ENCODE results near the gene ALLC.

The ALLC gene

DNA sequence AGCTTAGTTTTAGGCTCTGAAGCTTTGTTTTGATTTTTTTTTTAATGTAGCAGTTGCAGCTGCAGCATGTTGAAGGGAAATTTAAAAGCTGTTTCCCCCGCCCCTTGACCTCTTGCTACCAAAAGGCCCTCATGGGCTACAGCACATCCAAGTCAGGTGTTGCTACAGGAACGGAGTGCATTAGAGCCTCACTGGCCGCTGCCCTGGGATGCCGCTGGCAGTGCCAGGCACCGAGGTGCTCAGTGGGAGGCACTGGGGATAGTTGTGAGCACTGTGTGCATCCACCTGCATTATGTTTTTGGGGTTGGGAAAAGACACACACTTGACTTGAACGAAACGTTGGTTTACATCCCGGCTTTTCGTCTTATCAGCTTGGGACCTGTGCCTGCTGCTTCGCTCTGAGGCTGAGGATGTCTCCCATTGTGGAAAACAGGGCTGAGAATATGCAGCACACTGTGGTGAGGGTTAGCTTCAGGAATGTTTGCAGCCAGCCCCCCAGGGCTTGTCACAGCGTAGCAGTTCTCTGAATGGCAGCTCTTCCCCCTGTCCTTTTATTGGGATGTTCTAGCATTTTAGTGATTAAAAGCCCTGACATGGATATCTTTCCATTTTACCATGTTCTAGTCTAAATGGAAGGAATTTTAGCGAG, 69.5 kb downstream of the ALLC start:
- DNase-seq, result no peak

DNA sequence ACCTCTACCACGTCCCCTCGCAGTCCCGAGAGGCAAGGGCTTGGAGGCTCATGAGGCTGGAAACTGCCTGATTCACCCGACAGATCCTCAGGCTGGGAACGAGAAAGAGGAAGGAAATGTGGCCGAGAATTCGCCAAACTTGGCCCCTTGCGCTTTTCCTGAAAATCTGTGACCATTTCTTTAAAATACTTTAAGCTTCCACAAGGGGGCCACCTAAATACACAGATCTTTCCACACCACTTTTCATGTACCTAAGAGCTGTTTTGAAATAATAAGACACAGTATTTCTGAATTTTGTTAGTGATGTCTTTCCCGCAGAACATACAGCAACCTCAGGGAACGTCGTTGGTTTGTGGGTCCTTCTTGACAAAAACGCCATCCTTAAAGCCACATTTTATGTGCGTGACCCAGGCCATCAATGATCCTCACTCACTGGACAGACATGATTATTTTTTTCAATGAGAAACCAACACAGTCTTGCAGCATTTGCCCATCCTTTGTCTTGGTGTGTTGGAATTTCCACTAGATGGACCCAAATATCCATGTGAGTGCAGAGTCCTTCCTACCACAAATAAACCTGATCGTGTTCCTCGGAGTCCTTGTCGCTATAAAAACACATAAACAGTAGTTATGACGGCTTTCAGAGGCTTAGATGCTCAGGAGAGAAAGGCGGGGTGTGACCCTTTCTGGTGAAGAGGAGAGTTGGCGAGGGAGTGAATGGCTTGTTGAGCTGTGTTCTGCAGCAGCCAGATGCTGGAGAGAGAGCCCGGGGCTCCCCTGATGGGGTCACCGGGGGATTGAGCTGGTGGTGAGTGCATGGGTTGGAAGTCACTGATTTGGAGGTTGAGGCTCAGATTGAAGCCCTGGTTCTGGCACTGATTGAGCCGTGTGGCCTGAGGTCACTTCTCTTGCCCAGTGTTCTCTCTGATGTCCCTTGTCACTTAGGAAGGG, 70.4 kb downstream of the ALLC start:
- DNase-seq, result peak; percentile 32

DNA sequence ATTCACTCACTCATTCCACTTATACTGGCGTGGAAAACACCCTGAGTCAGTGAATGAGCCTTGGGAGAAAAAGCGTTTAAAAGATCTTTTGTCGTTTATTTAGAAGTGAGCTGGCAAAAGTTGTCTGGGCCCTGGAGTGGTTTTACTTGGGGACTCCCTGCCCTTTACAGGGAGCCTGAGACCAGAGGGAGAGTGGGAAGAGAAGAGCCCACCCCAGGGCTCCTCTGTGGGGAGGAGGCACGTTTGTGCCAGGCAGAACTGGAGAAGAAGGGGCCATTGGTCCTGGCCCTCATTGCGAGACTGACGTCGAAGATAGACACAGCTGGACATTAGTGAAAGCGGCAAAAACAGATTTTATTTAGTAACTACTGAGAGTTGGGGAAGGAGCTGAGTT, 71.1 kb downstream of the ALLC start:
- no peak for DNase-seq

DNA sequence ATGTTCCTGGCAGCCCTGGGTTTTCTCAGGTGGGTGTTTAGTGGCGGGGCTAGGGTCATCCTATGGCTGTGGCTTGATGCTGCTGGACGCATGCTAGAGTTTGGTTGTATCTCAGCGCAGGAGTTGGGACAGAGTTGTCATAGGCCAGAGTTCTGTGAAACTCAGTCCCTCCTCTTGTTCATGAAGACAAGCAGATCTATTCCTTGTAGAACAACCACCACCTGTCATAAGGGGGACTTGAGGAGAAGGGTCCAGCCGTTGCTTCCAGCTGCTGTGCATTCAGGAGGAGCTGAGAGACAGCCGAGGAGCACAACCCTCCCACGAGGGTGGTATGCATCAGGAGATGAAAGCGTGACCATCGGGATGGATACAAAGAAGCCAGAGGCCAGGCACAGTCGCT, 71.8 kb downstream of the ALLC start:
- no peak for DNase-seq

DNA sequence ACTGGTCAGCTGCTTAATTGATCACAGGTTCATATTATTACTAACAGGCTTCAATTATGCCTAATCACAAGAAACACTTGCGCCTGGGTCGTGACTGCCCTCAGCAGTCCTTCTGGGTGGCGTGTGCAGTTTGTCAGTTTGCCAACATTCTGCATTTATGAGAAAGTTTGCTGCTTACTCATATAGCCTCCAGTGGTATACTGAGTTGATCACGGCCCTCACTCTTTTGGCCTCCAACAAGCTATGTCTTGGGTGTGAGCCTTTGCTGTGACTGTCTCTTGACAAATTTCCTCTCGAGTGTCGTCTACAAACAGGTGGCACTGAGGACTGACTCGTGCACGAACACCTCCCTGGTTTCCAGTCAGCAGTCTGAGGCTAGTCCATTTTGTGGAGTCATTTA, 72.6 kb downstream of the ALLC start:
- DNase-seq, result no peak

DNA sequence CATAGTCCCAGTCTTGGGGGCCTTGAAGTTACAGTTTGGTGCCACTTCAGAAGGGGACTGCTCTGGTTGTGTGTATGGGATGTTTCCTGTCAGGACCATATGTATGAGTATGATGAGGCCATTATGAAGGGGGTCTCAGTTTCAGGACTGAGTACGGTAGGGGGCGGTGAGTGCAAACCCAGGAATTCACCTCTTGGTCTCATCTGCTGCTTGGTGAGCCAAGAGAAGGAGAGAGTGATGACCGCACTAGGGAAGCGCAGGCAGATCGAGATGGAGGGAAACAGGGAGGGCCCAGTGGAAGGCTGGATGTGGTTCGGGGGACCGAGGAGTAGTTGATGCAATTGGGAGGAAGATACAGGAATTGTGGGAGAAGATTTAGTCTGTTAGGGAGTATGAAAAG, 73.8 kb downstream of the ALLC start:
- DNase-seq, result no peak

DNA sequence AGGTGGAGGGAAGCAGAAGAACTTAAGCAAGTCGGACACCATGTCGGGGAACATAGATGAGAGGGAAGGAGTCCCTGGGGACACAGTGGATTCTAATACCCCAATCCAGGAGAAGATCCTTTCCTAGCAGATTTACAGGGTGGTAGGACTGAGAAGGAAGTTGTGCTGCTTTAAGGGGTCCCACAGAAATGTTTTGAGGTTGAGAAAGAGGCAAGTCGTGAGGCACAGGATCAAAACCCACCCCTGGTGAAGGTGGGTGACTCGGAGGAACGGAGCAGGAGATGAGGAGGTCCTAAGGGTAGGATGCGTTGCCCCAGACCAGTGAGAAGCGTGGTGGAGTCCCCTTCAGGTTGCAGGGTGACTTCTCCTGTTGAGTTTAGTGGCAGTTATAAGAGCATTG, 78.1 kb downstream of the ALLC start:
- DNase-seq, result no peak

DNA sequence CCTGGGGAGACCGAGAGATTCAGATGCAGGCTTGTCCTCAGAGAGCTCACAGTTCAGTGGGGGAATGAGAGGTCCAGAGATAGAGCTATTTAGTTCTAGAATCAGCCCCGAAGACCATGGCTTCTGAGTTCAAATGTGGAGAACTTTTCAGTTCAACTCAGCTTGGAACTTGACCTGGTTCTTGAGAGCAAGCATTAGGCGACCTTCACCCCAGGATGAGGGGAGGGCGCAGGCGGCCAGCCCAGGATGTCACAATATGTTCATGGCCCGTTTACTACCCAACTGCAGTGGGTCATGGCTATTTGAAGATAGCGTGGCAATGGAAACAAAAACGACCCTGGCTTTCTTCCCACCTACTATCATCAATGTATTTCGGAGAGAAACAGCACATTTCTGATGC, 79.1 kb downstream of the ALLC start:
- no peak for DNase-seq

DNA sequence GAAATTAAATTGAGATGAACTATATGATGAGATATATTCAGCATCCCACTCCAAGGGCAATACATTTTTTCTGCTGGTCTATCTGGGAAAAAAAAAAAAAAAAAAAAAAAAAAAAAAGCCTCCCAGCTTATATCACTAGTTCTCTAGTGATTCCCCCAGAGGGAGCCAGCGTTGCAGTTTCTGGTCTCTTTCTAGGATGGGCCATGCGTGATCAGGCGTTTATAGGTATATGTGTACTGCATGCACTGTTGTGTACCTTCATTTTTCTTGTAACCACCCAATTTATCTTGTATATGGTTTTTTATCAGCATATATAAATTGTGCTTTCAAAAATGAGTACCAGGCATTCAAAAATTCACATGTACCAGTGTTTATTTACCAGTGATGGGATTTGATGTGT, 80.5 kb downstream of the ALLC start:
- DNase-seq, result peak; percentile 3

DNA sequence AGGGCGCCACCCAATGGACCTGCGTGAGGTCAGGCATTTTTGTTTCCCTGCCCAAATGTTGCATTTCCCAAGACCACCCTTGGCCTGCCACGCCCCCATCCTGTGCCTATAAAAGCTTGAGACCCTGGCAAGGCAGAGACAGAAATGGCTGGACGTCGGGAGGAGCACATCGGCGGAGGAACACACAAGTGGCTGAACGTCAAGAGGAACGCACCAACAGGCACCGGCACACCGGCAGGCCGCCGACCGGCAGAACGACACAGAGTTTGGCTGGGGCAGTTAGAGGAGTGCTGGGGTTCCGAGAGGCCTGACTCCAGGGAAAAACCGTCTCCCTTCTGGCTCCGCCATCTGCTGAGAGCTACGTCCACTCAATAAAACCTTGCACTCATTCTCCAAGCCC, 81.3 kb downstream of the ALLC start:
- no peak for DNase-seq

DNA sequence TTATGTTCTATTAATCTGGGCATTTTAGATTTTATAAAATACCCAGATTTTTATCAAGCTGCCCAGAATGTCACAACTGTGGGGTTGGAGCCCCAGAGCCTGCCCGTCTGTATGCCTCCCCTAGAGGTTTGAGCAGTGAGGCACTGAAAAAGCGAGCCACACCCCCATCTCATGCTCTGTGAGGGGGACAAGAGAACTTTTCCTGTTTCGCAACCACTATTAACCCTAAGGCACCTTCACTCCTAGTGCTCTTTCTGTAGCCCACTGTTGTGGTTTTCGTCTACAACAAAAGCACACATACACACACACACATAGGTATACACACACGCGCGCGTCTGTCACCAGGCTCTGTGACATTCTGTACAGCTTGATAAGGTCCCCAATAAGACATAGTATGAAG, 83.4 kb downstream of the ALLC start:
- DNase-seq, result no peak

DNA sequence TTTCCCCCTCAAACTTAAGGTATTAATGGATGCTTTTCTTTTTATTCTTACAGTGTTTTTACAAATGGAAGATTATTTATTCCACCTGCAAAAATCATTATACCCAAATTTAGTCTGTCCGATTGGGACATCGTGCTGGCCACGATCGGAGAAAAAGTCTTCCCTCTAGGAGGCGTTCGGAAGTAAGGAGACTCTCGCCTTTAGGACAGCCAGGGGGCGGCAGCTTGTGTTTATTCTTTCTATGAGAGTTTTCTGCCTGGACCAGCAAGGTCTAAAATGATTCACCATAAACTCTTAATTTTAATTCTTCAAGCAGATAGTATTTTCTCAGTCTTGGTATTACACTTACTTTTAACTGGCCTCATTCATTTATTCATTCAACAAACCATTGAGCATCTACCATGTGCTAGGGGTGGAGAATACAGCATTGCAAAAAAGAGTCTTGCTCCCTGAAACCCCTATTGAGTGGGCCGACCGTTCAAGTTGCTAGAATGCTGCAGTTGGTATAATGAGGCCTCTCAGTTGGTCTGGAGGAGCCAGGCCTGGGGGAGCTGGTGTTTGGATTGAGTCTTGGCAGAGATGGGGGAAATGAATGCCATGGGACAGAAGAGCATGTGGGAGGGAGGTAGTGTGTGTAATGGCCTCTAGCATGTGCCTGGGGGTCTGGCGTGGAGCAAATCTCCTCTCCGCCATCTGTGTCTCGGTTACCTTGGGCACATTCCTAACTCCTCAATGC, 84.0 kb downstream of the ALLC start:
- no peak for DNase-seq

DNA sequence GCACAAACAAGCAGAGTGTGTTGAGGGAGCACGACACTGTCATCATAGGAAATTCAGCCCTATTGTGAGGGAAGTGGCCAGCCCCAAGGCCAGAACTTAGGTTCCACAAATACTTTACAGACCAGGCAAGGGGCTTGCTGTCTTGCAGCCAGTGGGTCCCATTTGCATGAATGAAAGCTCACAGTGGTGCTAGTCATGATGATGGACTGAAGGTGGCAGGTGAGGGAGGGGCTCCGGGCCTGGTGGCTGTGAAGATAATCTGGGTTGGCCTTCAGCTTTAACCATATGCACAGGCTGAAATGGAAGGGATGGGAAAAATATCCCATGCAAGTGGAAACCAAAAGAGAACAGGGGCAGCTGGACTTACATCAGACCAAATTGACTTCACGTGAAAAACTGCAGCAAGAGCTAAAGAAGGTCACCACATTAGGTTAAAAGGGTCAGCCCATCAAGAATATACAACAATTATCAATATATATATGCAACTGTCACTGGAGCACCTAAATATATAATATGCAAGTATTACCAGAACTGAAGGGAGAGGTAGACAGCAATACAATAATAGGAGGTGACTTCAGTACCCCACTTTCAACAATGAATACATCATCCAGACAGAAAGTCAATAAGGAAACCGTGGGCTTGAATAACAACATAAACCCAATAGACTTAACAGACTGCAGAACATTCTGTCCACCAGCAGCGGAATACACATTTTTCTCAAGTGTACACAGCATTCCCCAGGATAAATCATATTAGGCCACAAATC, 84.9 kb downstream of the ALLC start:
- DNase-seq, result no peak

DNA sequence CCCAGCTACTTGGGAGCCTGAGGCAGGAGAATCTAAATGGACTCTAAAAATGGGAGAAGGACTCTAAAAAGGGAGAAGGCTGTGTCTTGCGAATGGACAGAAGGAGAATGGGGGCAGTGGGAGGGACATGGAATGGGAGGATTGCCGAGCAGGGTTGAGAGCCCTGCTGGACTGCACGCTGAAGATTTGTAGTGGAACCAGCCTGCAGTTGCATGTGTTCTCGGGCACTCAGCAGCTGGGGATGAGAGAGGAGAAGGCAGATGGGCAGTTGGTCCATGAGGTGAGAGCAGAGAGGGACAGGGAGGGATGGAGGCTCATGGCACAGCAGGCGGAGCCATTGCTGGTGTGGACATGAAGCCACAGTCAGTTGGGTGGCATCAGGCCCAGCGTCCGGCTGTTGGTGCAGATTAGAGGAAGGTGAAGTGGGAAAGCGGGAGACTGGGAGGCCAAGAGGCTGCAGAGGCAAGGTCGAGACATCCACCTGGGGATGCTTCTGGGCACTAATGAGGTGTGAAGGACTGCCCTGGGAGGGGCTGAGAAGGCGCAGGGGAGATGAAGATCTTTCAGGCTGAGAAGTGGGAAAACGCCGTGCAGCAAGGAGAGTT, 86.1 kb downstream of the ALLC start:
- DNase-seq, result no peak

DNA sequence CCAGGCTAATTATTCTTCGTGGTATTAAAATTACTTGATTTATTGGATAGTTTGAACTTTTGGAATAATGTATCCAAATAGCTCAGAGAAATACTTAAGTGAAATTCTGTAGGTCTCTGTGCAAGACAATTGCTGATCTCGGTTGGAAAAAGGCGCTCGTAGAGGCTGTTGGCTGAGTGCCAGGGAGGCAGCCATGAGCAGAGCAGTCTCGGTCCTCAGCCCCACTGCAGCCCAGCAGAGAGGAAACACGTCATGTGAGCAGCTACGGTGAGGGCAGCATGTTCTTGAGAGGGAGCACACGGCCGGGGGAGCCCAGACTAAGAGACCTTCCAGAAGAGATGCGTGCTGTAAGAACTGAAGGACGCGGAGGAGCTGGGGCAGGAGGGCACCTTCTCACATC, 87.9 kb downstream of the ALLC start:
- no peak for DNase-seq

DNA sequence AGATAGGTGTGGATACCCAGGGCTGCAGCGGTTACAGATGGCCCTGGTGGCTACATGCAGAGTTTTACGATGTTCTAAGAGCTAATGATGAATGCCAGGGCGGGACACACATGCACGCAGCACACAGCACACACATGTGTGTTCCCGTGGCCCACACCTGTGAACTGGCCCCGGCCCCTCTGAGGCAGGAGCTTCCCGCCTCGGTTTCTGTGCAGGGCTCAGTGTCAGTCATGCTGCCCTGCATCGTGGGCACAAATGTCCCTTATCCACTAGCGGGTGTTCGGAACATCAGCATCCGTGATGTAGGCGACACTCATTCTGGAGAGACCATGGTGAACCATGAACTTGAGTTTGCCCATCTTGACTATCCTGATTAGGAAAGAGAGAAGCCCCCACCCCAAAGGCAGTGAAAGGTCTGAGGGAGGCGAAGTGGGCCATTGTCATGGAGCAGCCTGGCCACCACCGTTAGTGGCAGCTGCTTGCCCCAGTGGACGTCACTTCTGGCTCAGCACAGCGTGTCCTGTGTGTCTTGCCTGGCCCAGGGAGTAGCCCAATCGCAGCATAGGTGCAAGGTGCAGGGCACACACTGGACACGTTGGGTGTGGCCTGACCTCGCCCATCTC, 89.1 kb downstream of the ALLC start:
- no peak for DNase-seq

DNA sequence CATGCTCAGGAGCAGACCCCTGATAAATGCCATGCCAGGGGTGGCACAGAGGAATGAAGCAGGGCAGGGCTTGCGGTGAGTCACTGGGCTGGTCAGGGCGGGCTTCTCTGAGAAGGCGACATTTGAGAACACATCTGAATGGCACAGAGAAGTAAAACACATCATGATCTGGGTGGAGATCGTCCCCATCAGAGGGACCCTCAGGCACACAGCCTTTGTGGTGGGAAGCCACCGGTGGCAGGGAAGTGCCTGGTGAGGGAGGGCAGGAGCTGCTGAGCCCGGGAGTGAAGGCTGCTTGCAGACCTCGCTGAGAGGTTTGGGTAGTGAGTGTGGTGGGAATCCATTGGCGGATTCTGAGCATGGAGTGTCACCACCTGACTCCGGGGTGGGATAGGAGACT, 89.8 kb downstream of the ALLC start:
- DNase-seq, result no peak

DNA sequence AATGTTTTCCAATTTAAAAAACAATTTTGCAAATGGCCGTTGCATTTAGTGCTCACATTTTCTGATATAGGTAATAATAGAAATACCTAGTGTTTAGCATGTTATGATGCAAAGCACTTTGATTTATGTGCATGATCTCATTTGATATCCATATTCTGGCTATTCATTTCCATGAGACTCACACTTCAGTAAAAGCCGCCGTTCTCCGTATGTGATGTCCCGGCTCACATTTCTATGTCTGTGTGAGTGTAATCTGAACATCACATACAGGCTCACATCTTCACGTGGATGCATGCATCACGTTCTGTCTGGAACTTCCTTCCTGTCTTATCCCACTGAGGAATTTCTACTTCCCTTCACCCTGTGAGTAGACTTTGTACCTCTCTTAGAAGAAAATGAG, 91.2 kb downstream of the ALLC start:
- no peak for DNase-seq

DNA sequence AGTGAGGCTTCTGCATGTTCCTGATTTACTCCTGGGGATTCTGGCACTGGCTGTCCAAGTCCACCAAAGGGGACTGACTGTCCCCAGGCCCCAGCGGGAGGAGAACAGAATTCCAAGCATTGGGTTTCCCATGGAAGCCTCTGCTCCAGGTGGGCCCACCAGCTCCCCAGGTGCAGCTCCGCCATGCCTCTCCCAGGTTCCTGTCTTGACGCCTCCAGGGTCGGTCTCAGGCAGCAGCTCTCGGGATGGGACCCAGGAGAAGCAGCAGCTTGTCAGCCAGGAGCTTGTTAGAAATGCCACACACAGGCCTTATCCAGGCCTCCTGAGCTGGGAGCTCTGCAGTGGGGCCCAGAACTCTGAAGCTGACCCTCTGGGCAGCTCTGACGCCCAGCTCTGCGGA, 93.3 kb downstream of the ALLC start:
- no peak for DNase-seq

DNA sequence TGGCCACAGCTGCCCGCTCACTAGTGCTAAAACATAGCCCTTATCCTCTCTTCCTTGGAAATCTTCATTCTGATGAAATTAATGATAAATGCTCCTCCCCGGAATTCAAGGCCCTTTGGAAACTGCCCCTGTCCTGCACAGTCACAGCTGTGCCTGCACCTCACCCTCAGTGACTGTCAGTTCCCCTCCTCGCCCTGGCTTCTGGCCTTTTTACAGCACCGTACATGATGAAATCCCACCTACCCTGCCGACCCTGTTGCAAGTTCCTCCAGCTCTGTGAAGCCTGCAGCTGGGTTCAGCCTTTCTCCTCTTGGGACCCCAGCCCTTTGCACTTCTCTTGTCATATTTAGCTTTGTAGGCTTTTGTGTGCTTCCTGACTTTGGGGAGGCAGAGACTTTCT, 93.8 kb downstream of the ALLC start:
- DNase-seq, result no peak
